ENCODE data around the gene RFK. TPM values are rescaled to one million over a fixed set of nuclear protein-coding genes. Genes with fewer than 3 reads are reported as not detected.

RFK gene
- total RNA-seq, 1 experiment from 2014 or later: 35.0 TPM

DNA sequence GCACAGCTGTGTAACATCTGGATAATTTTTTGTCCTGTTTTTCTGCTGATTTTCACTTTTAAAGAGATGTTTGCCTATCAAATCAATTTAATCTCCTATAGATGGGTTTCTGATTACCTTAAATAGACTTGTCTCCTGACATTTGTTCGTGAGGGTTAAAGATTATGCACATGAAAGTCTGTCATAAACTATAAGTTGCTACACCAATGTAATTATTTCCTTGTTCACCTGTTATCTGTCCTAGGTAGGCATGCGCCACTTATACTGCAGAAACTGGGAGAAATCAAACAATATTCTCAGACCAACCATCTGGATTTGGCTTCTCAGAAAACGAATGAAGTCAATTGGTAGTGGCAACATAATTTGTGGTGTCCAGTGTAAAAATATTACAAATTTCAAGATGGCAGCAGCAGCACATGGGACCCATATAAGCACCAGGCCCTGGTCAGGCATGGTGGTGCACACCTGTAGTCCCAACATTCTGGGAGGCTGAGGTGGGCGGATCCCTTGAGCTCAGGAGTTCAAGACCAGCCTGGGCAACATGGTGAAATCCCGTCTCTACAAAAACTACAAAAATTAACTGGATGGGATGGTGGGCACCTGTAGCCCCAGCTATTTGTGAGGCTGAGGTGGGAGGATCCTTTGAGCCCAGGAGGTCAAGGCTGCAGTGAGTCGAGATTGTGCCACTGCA, 20.3 kb downstream of the RFK start:
- ATAC-seq: no peak
- Histone ChIP-seq H2AFZ (ENCODE audit: low read depth, low read length, poor library complexity, severe bottlenecking) (no peak overlapping the region), H3K36me3 (ENCODE audit: control insufficient read depth in 1 of 2, insufficient read depth in 2 of 2, low read length in 2 of 2) (no peaks in the 10 kb centered on the region), H3K9me2 (ENCODE audit: insufficient read depth) (no peaks in the 10 kb centered on the region), H3K27ac (ENCODE audit: low read depth, low read length) (no peak overlapping the region), H3K79me2 (ENCODE audit: insufficient read depth, low read length) (no peaks in the 10 kb centered on the region), H3K4me2 (ENCODE audit: low read length) (no peak overlapping the region), H3K9me3 (ENCODE audit: control insufficient read depth in 1 of 2, insufficient read depth in 1 of 2, low read depth in 1 of 2, low read length in 2 of 2) (no peaks in the 10 kb centered on the region), H4K20me1 (ENCODE audit: insufficient read depth) (no peaks in the 10 kb centered on the region), H3K27me3 (ENCODE audit: insufficient read depth, low read length) (no peaks in the 10 kb centered on the region), H3K9ac (ENCODE audit: low read length) (no peak overlapping the region), H3K4me3 (replicated peaks in 1 of 2; ENCODE audit: low read depth in 1 of 2, low read length in 2 of 2) (no peak overlapping the region), H3K4me1 (ENCODE audit: control insufficient read depth in 1 of 2, insufficient read depth in 2 of 2, low read length in 2 of 2) (peaks cover 18 to 23% of the 10 kb centered on the region in 2 experiments)
- TF ChIP-seq ELF1 (IDR thresholded peaks at IDR 0.05; ENCODE audit: borderline replicate concordance, low read depth) (no peak), SP1 (IDR thresholded peaks at IDR 0.05; ENCODE audit: low read depth) (no peak), CEBPB (IDR thresholded peaks at IDR 0.05; ENCODE audit: low read depth) (no peak), POLR2AphosphoS5 (IDR thresholded peaks at IDR 0.05; ENCODE audit: low read depth, low read length) (no peak), EZH2 (IDR thresholded peaks at IDR 0.05) (no peak), SRF (IDR thresholded peaks at IDR 0.05; ENCODE audit: low read depth) (no peak)
- TF ChIP-seq, protein P1, sequence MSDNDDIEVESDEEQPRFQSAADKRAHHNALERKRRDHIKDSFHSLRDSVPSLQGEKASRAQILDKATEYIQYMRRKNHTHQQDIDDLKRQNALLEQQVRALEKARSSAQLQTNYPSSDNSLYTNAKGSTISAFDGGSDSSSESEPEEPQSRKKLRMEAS (IDR thresholded peaks at IDR 0.05): no peak
- TF ChIP-seq, protein P2, sequence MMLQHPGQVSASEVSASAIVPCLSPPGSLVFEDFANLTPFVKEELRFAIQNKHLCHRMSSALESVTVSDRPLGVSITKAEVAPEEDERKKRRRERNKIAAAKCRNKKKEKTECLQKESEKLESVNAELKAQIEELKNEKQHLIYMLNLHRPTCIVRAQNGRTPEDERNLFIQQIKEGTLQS (IDR thresholded peaks at IDR 0.05): no peak
- TF ChIP-seq, protein P3, sequence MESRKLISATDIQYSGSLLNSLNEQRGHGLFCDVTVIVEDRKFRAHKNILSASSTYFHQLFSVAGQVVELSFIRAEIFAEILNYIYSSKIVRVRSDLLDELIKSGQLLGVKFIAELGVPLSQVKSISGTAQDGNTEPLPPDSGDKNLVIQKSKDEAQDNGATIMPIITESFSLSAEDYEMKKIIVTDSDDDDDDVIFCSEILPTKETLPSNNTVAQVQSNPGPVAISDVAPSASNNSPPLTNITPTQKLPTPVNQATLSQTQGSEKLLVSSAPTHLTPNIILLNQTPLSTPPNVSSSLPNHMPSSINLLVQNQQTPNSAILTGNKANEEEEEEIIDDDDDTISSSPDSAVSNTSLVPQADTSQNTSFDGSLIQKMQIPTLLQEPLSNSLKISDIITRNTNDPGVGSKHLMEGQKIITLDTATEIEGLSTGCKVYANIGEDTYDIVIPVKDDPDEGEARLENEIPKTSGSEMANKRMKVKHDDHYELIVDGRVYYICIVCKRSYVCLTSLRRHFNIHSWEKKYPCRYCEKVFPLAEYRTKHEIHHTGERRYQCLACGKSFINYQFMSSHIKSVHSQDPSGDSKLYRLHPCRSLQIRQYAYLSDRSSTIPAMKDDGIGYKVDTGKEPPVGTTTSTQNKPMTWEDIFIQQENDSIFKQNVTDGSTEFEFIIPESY (IDR thresholded peaks at IDR 0.05; ENCODE audit: extremely low read depth, insufficient replicate concordance, low read length): no peak
- ChIA-PET POLR2A (no interaction called here), RAD21 (ENCODE audit: low non-redundant PET in 1 of 2, low total read pairs in 2 of 2, uncharacterized antibody in 2 of 2, unreplicated experiment in 2 of 2) (no interaction called here), CTCF (no interaction called here)
- no TSS peak for BruUV-seq (replicated peaks)
- no peak for DNase-seq (ENCODE audit: low read depth, low spot score)
- intact Hi-C loops (cut with micrococcal nuclease): no loop called here

Measured in HCT116 (cell line).